HL-60 (cell line): ENCODE measurements around the gene CYGB.

Experiments used
- DNase-seq, 2 experiments: peaks; one replicate each; pipeline ENCODE4 v3.0.0-alpha.2; 2010 to 2020; ENCODE audit warnings: low read depth in 1 of 2, low spot score in 1 of 2
- H3K27ac ChIP-seq: fragments of 250-450 bp; sonication (Bioruptor Pico); replicated peaks from 2 replicates; pipeline ENCODE4 v1.5.1; 2020; ENCODE audit warnings: mild to moderate bottlenecking, moderate library complexity
- H3K27me3 ChIP-seq: fragments of 250-450 bp; sonication (Bioruptor Pico); 2 replicates; pipeline ENCODE4 v1.5.1; 2021; ENCODE audit warnings: mild to moderate bottlenecking, moderate library complexity; ENCODE audit not compliant: insufficient read depth, poor library complexity, severe bottlenecking
- H3K4me3 ChIP-seq: replicated peaks from 2 replicates; pipeline ENCODE4 v1.5.1; 2011; ENCODE audit warnings: mild to moderate bottlenecking, control low read depth, low read length; ENCODE audit not compliant: insufficient read depth
- CTCF ChIP-seq: IDR thresholded peaks from one replicate; pipeline ENCODE4 v1.5.1; 2011; ENCODE audit warnings: low read length, control low read depth, inconsistent platforms; ENCODE audit not compliant: insufficient read depth
- GABPA ChIP-seq: IDR thresholded peaks from 2 replicates; pipeline ENCODE4 v1.6.1; 2012; ENCODE audit warnings: low read depth
- POLR2AphosphoS5 ChIP-seq: IDR thresholded peaks from 2 replicates; pipeline ENCODE4 v1.6.1; 2012; ENCODE audit warnings: low read depth
- SPI1 ChIP-seq: IDR thresholded peaks from 2 replicates; pipeline ENCODE4 v1.6.1; 2012; ENCODE audit warnings: low read depth, mild to moderate bottlenecking, borderline replicate concordance
- TF ChIP-seq, protein P1 (sequence below): IDR thresholded peaks from 2 replicates; pipeline ENCODE4 v1.6.1; 2012; ENCODE audit warnings: low read depth; ENCODE audit not compliant: insufficient replicate concordance

Gene CYGB

GRCh38 chr17:76574166-76574565, 36.7 kb upstream of the CYGB start:
- no peak overlapping the region for H3K27ac ChIP-seq
- H3K27me3 ChIP-seq, result no peaks in the 10 kb centered on the region
- no peak for TF ChIP-seq CTCF
- TF ChIP-seq GABPA, result no peak
- no peak for TF ChIP-seq SPI1
- TF ChIP-seq POLR2AphosphoS5, result no peak
- H3K4me3 ChIP-seq, result no peak overlapping the region
- DNase-seq, result no peak

GRCh38 chr17:76573096-76573495, 35.6 kb upstream of the CYGB start:
- no peak overlapping the region for H3K27ac ChIP-seq
- H3K27me3 ChIP-seq, result no peaks in the 10 kb centered on the region
- no peak for DNase-seq
- TF ChIP-seq POLR2AphosphoS5, result no peak
- no peak for TF ChIP-seq CTCF
- TF ChIP-seq, protein P1, sequence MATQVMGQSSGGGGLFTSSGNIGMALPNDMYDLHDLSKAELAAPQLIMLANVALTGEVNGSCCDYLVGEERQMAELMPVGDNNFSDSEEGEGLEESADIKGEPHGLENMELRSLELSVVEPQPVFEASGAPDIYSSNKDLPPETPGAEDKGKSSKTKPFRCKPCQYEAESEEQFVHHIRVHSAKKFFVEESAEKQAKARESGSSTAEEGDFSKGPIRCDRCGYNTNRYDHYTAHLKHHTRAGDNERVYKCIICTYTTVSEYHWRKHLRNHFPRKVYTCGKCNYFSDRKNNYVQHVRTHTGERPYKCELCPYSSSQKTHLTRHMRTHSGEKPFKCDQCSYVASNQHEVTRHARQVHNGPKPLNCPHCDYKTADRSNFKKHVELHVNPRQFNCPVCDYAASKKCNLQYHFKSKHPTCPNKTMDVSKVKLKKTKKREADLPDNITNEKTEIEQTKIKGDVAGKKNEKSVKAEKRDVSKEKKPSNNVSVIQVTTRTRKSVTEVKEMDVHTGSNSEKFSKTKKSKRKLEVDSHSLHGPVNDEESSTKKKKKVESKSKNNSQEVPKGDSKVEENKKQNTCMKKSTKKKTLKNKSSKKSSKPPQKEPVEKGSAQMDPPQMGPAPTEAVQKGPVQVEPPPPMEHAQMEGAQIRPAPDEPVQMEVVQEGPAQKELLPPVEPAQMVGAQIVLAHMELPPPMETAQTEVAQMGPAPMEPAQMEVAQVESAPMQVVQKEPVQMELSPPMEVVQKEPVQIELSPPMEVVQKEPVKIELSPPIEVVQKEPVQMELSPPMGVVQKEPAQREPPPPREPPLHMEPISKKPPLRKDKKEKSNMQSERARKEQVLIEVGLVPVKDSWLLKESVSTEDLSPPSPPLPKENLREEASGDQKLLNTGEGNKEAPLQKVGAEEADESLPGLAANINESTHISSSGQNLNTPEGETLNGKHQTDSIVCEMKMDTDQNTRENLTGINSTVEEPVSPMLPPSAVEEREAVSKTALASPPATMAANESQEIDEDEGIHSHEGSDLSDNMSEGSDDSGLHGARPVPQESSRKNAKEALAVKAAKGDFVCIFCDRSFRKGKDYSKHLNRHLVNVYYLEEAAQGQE, result no peak
- no peak for TF ChIP-seq SPI1
- H3K4me3 ChIP-seq, result no peak overlapping the region

DNA sequence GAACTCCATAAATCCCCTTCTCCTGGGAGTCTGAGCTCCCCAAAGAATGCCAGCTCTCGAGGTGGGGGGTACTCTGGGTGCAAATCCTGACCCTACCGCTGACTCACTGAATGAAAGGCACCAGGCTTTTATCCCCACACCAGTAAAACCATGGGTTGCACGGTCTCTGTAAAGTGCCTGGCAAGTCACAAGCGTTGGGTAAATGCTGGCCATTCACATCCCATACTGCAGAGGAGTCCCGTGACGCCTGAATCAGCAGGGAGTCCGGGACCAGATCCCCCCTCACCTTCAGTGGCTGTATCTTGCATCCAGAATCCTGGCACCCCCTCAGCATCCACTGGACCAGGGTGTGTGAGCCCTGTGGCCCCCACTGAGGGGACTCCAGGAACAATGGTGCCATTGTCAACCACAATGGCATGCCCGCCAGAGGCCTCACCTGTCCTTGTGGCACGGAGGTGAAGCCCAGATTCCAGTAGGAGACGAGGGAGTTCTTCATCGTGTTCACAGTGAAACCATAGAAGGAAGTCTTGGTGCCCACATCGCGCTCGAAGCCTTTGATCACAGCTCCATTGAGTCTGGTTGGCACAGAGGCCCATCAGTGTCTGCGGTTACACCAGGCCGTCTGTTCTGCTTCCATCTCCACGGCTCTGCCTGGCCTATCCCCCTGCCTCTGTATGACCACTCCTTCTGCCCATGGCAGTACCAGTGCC, 34.8 kb upstream of the CYGB start:
- H3K27ac ChIP-seq, result no peak overlapping the region
- no peak for TF ChIP-seq POLR2AphosphoS5
- TF ChIP-seq CTCF, result no peak
- TF ChIP-seq, protein P1, result no peak
- TF ChIP-seq SPI1, result no peak
- TF ChIP-seq GABPA, result no peak
- no peak for DNase-seq
- no peak overlapping the region for H3K4me3 ChIP-seq
- H3K27me3 ChIP-seq, result no peaks in the 10 kb centered on the region
